ENCODE measurements around the gene DOCK3.

- TF ChIP-seq FOXP2 (optimal IDR thresholded peaks at IDR 0.05; ENCODE audit: control extremely low read depth, extremely low read length, insufficient read depth) (no peak), POLR2AphosphoS5 (IDR thresholded peaks at IDR 0.05; ENCODE audit: borderline replicate concordance, low read depth, low read length) (no peak)
Observed at GRCh38 chr3:51044982-51045381, 370.3 kb downstream of the DOCK3 start.
